Measurements from ENCODE around the gene IGHMBP2. TPM values are rescaled to one million over a fixed set of nuclear protein-coding genes. Genes with fewer than 3 reads are reported as not detected.

IGHMBP2 gene
- total RNA-seq, 6 experiments from 2014 or later: 11.9 to 15.4 (median 14.1) TPM

- peaks cover 11% of the 10 kb centered on the region; the same call in 1 of the 2 replicates for H3K9me3 Mint-ChIP-seq
- H3K27ac Mint-ChIP-seq: no peak overlapping the region
- H3K4me3 Mint-ChIP-seq: no peak overlapping the region
- no peak for DNase-seq
- peaks cover 8% of the 10 kb centered on the region for H3K4me1 Mint-ChIP-seq (ENCODE audit: low read depth)
- no peak for TF ChIP-seq CTCF (IDR thresholded peaks at IDR 0.05)
- H3K36me3 Mint-ChIP-seq (ENCODE audit: low read depth): no peaks in the 10 kb centered on the region
- H3K27me3 Mint-ChIP-seq (ENCODE audit: insufficient read depth): peaks cover 28% of the 10 kb centered on the region
These were observed 62.5 kb downstream of the IGHMBP2 start for GRCh38 chr11:68965901-68966853.

GRCh38 chr11:68966894-68967780 lies 63.4 kb downstream of the IGHMBP2 start:
- H3K4me1 Mint-ChIP-seq (ENCODE audit: low read depth): peaks cover 8% of the 10 kb centered on the region
- H3K9me3 Mint-ChIP-seq: peaks cover 11% of the 10 kb centered on the region; the same call in 1 of the 2 replicates
- no peak for TF ChIP-seq CTCF (IDR thresholded peaks at IDR 0.05)
- H3K27me3 Mint-ChIP-seq (ENCODE audit: insufficient read depth): peaks cover 33% of the 10 kb centered on the region
- DNase-seq: no peak
- no peaks in the 10 kb centered on the region for H3K36me3 Mint-ChIP-seq (ENCODE audit: low read depth)
- no peak overlapping the region for H3K27ac Mint-ChIP-seq
- H3K4me3 Mint-ChIP-seq: no peak overlapping the region

GRCh38 chr11:68968306-68969250 lies 64.9 kb downstream of the IGHMBP2 start:
- DNase-seq: peak; percentile 11
- H3K27me3 Mint-ChIP-seq (ENCODE audit: insufficient read depth): peaks cover 39% of the 10 kb centered on the region

GRCh38 chr11:68969386-68969785 lies 65.7 kb downstream of the IGHMBP2 start:
- Mint-ChIP-seq H3K27ac (no peak overlapping the region), H3K27me3 (ENCODE audit: insufficient read depth) (peaks cover 38% of the 10 kb centered on the region), H3K4me3 (no peak overlapping the region), H3K9me3 (peaks cover 4% of the 10 kb centered on the region; the same call in 1 of the 2 replicates), H3K36me3 (ENCODE audit: low read depth) (no peaks in the 10 kb centered on the region), H3K4me1 (ENCODE audit: low read depth) (peaks cover 8% of the 10 kb centered on the region)
- TF ChIP-seq CTCF (IDR thresholded peaks at IDR 0.05): no peak
- DNase-seq: no peak

More at GRCh38 chr11:68968306-68969250, 64.9 kb downstream of the IGHMBP2 start:
- Mint-ChIP-seq H3K27ac (no peak overlapping the region), H3K9me3 (peaks cover 4% of the 10 kb centered on the region; the same call in 1 of the 2 replicates), H3K36me3 (ENCODE audit: low read depth) (no peaks in the 10 kb centered on the region), H3K4me1 (ENCODE audit: low read depth) (peaks cover 8% of the 10 kb centered on the region), H3K4me3 (no peak overlapping the region; the same call in 1 of the 2 replicates)
- TF ChIP-seq CTCF (IDR thresholded peaks at IDR 0.05): peak; percentile 19; the same call in 1 of the 2 replicates
